Measurements from ENCODE around the gene CTU1. TPM values are rescaled to one million over a fixed set of nuclear protein-coding genes. Genes with fewer than 3 reads are reported as not detected.

CTU1 gene
- total RNA-seq, 1 experiment from 2014 or later, result 10.1 TPM

DNA sequence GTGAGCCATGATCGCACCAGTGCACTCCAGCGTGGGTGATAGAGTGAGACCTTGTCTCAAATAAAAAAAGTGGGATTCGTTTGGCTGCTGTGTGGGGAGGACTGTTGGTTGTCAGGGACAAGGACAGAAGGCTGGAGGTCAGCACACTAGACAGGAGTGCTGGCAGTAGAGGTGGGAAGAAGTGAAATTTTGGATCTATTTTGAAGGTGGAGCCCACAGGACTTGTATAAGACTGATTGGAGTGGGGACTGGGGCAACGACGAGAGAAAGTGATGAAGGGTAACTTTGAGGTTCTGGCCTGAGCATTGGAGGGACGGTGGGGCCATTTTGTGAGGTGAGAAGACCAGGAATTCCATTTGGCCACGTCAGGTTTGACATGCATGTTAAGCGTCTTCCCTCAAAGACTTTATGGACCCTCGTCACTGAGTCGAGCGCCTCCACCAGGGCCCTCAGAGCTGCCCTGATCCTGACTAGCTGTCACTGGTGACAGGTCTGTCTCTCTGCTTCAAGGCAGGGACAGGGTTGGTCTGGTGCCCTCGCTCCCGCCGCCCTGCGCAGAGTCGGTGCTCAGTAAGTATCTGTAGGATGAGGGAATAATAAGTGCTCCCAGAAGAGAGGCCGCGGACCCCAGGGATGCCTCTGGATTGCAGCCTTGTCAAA, 673 bp downstream of the CTU1 start:
- no peak for DNase-seq (ENCODE audit: extremely low read depth, low read depth)

DNA sequence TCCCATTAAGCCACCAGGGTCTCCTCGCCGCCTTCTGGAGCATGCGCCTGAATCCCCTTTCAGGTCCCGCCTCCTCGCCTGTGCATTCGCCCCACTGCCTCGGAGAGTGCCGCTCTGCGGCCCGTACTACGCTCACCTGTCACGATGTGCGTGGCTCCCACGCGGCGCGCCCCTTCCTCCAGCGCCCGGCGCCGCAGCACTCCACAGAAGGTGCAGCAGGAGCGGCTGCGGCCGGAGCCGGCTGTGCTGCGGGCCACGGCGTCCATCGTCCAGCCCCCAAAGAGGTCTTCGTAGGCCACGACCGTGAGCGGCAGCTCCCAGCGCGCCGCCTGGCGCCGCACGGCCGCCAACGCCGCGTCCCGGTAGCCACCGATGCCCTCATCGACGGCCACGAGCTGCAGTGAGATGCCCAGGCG, 4.3 kb downstream of the CTU1 start:
- no peak for DNase-seq (ENCODE audit: extremely low read depth, low read depth)

GRCh38 chr19:51102991-51103390, 5.2 kb downstream of the CTU1 start:
- no peak for DNase-seq (ENCODE audit: extremely low read depth, low read depth)

- no peak for DNase-seq (ENCODE audit: extremely low read depth, low read depth)
Observed at GRCh38 chr19:51101171-51101865, 6.9 kb downstream of the CTU1 start.

GRCh38 chr19:51100601-51101000, 7.6 kb downstream of the CTU1 start:
- DNase-seq (ENCODE audit: extremely low read depth, low read depth), result no peak

GRCh38 chr19:51099047-51099382, 9.2 kb downstream of the CTU1 start:
- DNase-seq (ENCODE audit: extremely low read depth, low read depth), result no peak

- DNase-seq (ENCODE audit: extremely low read depth, low read depth), result no peak
Observed at GRCh38 chr19:51098365-51099046, 9.7 kb downstream of the CTU1 start.

- DNase-seq (ENCODE audit: extremely low read depth, low read depth), result no peak
Observed at GRCh38 chr19:51097796-51098195, 10.4 kb downstream of the CTU1 start.

DNA sequence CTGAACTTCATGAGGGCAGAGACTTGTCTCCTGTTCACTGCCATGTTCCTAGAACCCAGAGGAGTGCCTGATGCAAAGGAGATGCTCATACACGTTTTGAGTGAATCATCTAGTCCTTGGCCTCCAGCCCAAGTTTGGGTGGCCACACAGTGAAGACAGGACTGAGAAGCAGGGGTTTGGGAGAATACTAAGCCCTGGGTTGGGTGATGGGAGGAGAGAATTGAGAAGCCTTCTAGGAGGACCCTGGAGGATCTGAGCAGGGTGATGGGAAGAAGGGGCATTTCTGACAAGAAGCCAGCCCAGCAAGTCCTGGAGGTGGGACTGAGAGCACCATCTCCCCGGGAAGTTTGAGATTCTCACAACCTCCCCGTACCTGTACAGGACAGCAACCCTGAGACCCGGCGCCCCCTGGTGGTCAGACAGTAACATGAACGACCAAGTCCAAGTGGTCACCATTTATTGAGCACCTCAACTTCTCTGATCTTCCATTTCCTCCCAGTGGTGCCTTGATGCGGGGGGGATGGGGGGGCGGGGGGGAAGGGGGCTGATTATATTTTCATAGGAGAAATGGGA, 11.0 kb downstream of the CTU1 start:
- DNase-seq (ENCODE audit: extremely low read depth, low read depth), result peak; percentile 33

GRCh38 chr19:51096473-51097165, 11.6 kb downstream of the CTU1 start:
- no peak for DNase-seq (ENCODE audit: extremely low read depth, low read depth)

GRCh38 chr19:51094696-51095279, 13.4 kb downstream of the CTU1 start:
- peak; percentile 21 for DNase-seq (ENCODE audit: extremely low read depth, low read depth)

- DNase-seq (ENCODE audit: extremely low read depth, low read depth), result no peak
Observed at GRCh38 chr19:51093510-51094345, 14.5 kb downstream of the CTU1 start.

- DNase-seq (ENCODE audit: extremely low read depth, low read depth), result no peak
Observed at GRCh38 chr19:51093101-51093500, 15.1 kb downstream of the CTU1 start.

GRCh38 chr19:51091895-51092873, 16.0 kb downstream of the CTU1 start:
- no peak for DNase-seq (ENCODE audit: extremely low read depth, low read depth)

DNA sequence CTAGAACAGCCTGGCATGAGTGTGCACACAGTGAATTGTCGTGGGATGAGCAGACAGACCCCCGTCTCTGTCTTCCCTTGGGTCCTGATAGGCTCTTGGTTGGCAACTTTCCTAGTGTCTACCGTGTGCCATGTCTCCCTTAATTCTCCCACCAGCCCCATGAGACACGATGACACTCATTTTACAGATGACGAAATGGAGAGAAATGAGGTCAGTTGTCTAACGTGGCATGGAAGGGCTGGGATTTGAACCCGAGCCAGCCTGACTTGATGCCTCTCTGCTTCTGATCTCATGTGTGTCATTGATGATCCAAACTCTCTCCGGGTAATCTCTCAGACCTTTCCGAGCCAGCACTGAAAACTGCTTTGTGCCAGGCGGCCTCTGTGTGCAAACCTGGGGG, 17.1 kb downstream of the CTU1 start:
- DNase-seq (ENCODE audit: extremely low read depth, low read depth), result no peak

DNA sequence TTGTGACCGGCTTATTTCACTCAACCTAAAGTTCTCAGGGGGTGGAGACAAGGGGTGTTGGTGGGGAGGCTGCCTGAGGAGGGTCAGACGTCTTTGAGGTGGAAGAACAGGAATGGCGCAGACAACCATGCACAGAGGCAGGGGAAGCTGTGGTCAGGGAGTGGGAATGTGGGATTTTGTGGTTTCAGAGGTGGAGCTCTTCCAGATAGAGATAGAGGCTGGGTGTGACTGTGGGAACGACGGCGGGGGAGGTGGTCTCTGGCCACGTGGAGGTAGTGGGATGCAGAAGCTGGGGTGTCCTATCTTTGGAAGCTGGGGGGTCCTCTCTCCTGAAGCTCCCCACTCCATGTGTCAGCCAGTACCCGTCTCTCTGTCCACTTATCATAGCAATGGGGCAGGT, 17.7 kb downstream of the CTU1 start:
- DNase-seq (ENCODE audit: extremely low read depth, low read depth), result no peak

DNA sequence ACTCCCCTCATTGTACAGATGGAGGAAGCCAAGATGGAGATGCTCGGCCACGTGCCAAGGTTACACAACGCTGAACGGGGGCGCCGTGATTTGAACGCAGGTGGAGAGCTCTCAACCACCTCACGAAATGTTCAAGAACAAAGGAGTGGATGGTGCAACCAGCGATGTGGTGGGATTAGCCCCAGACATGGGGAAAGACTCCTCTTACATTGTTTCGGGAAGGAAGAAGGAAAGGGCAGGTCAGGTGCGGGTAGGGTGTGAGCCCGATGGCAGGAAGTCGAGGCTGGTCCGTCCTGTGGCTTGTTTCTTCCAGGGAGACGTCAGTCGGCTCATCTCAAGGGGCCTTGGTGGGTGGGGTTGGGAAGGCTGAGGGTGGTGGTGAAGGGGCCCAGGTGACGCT, 18.4 kb downstream of the CTU1 start:
- DNase-seq (ENCODE audit: extremely low read depth, low read depth), result no peak

- no peak for DNase-seq (ENCODE audit: extremely low read depth, low read depth)
Observed at GRCh38 chr19:51086153-51086850, 21.9 kb downstream of the CTU1 start.
